Activated B cell treated with CpG ODN at 0.5 μM for 24 hours (primary cell): Measurements from ENCODE around the gene STAT3. TPM values are rescaled to one million over a fixed set of nuclear protein-coding genes. Genes with fewer than 3 reads are reported as not detected.
A peak's percentile ranks its signal among the peaks of the same experiment; 100 is the strongest.
"Not testable (repeated sequence)": the region's sequence is repeated elsewhere in the genome, so short reads cannot be mapped to it uniquely, and the experiment has no call there.

Source experiments
- ATAC-seq: fragments of 200-7000 bp; cut with Tn5 transposase; one replicate; pipeline ENCODE4 v1.10.0; 2021; ENCODE audit warnings: low read depth, mild to moderate bottlenecking, moderate library complexity
- CTCF ChIA-PET: fragments of 350-600 bp; sonication (Branson Sonifier 250); formaldehyde crosslinking; loops from one replicate; lab custom pipeline; 2021; ENCODE audit warnings: antibody characterized with exemption; lab: Charles Lee
- POLR2A ChIA-PET: fragments of 350-600 bp; sonication (Branson Sonifier 250); formaldehyde crosslinking; loops from one replicate; lab custom pipeline; 2021; ENCODE audit warnings: antibody characterized with exemption; lab: Charles Lee
- DNase-seq: peaks from one replicate; pipeline ENCODE4 v3.0.0; 2022
- H3K27ac Mint-ChIP-seq: one replicate; pipeline ENCODE4 v1.8.0; 2020; ENCODE audit warnings: mixed read lengths
- H3K27me3 Mint-ChIP-seq: one replicate; pipeline ENCODE4 v1.8.0; 2021; ENCODE audit warnings: mixed read lengths
- H3K36me3 Mint-ChIP-seq: one replicate; pipeline ENCODE4 v1.8.0; 2021; ENCODE audit warnings: low read depth, mixed read lengths
- H3K4me1 Mint-ChIP-seq: one replicate; pipeline ENCODE4 v1.8.0; 2021; ENCODE audit warnings: mixed read lengths
- H3K4me3 Mint-ChIP-seq: one replicate; pipeline ENCODE4 v1.8.0; 2020; ENCODE audit warnings: mild to moderate bottlenecking, mixed read lengths
- H3K9me3 Mint-ChIP-seq: one replicate; pipeline ENCODE4 v1.8.0; 2020; ENCODE audit warnings: mixed read lengths
- CTCF ChIP-seq: fragments of 200-600 bp; IDR thresholded peaks from one replicate; pipeline ENCODE4 v1.8.0; 2022; ENCODE audit warnings: antibody characterized with exemption, mild to moderate bottlenecking
- intact Hi-C: fragments of 100-400 bp; cut with micrococcal nuclease; formaldehyde crosslinking; loops from one replicate; pipeline ENCODE4 v1.15.1; 2024
- total RNA-seq: library from RNA; stranded (reverse); gene quantifications from 2 replicates; pipeline ENCODE4 v1.2.3, GENCODE V29; 2022

The STAT3 gene
- total RNA-seq, 1 donor from 2014 or later: 233 TPM

- no peak overlapping the region for H3K4me3 Mint-ChIP-seq
- CTCF ChIA-PET: no interaction called here
- POLR2A ChIA-PET: interaction anchor here (0.6 to 1.5 kb wide), 3 partner anchors 26 to 156 kb away, joined by 3 to 12 read pairs (median 3); partner anchors contain the start of genes STAT3 and STAT5A
- peaks cover 36% of the 10 kb centered on the region for H3K36me3 Mint-ChIP-seq
- peak overlapping the region; percentile 65 for H3K27ac Mint-ChIP-seq
- no peaks in the 10 kb centered on the region for H3K27me3 Mint-ChIP-seq
- ATAC-seq (no peak), DNase-seq (no peak)
- intact Hi-C loops: loop anchor here (5.0 kb wide), 1 partner anchor 40 kb away; no protein-coding TSS in a partner anchor
- no peaks in the 10 kb centered on the region for H3K9me3 Mint-ChIP-seq
- no peak for TF ChIP-seq CTCF
- H3K4me1 Mint-ChIP-seq: peaks cover 69% of the 10 kb centered on the region
Measured at GRCh38 chr17:42362245-42362961, 25.8 kb downstream of the STAT3 start.

GRCh38 chr17:42361781-42362186 is 26.5 kb downstream of the STAT3 start:
- Mint-ChIP-seq H3K27ac (no peak overlapping the region), H3K27me3 (no peaks in the 10 kb centered on the region), H3K4me1 (peaks cover 69% of the 10 kb centered on the region), H3K4me3 (no peak overlapping the region), H3K9me3 (no peaks in the 10 kb centered on the region), H3K36me3 (peaks cover 38% of the 10 kb centered on the region)
- ATAC-seq (peak; percentile 58), DNase-seq (no peak)
- POLR2A ChIA-PET: interaction anchor here (0.8 to 1.5 kb wide), 2 partner anchors 27 to 74 kb away, joined by 3 to 12 read pairs; partner anchors contain the start of genes STAT3 and STAT5A
- intact Hi-C loops: loop anchor here (5.0 kb wide), 1 partner anchor 41 kb away; no protein-coding TSS in a partner anchor
- CTCF ChIA-PET: interaction anchor here (1.3 kb wide), 1 partner anchor 41 kb away, joined by 3 read pairs; no protein-coding TSS in a partner anchor
- no peak for TF ChIP-seq CTCF

DNA sequence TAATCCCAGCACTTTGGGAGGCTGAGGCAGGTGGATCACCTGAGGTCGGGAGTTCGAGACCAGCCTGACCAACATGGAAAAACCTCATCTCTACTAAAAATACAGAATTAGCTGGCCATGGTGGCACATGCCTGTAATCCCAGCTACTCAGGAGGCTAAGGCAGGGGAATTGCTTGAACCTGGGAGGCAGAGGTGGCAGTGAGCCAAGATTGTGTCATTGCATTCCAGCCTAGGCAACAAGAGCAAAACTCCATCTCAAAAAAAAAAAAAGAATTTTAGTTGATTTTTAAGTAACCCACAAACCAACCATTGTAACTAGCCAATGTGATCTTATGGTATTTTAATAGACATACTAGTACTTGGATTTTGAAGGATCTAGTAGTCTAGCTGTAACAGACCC is 27.9 kb downstream of the STAT3 start:
- DNase-seq, H3K4me3 Mint-ChIP-seq, H3K27me3 Mint-ChIP-seq, H3K27ac Mint-ChIP-seq, H3K9me3 Mint-ChIP-seq, ATAC-seq: not testable (repeated sequence)
- Mint-ChIP-seq H3K4me1 (peaks cover 67% of the 10 kb centered on the region), H3K36me3 (peaks cover 37% of the 10 kb centered on the region)
- intact Hi-C loops: loop anchor here (5.0 kb wide), 1 partner anchor 42 kb away; no protein-coding TSS in a partner anchor
- ChIA-PET POLR2A (interaction anchor here (0.7 kb wide), 1 partner anchor 155 kb away, joined by 5 read pairs; no protein-coding TSS in a partner anchor), CTCF (interaction anchor here (1.3 kb wide), 1 partner anchor 42 kb away, joined by 3 read pairs; no protein-coding TSS in a partner anchor)

GRCh38 chr17:42359133-42359532 is 29.1 kb downstream of the STAT3 start:
- Mint-ChIP-seq H3K4me3 (no peak overlapping the region), H3K9me3 (no peaks in the 10 kb centered on the region), H3K4me1 (peaks cover 63% of the 10 kb centered on the region), H3K27ac (no peak overlapping the region), H3K36me3 (peaks cover 25% of the 10 kb centered on the region), H3K27me3 (no peaks in the 10 kb centered on the region)
- intact Hi-C loops: no loop called here
- DNase-seq: no peak
- no peak for ATAC-seq
- ChIA-PET POLR2A (interaction anchor here (0.6 to 1.5 kb wide), 2 partner anchors 27 to 273 kb away, joined by 3 to 7 read pairs; no protein-coding TSS in a partner anchor), CTCF (interaction anchor here (1.6 kb wide), 1 partner anchor 47 kb away, joined by 5 read pairs; no protein-coding TSS in a partner anchor)
- no peak for TF ChIP-seq CTCF

DNA sequence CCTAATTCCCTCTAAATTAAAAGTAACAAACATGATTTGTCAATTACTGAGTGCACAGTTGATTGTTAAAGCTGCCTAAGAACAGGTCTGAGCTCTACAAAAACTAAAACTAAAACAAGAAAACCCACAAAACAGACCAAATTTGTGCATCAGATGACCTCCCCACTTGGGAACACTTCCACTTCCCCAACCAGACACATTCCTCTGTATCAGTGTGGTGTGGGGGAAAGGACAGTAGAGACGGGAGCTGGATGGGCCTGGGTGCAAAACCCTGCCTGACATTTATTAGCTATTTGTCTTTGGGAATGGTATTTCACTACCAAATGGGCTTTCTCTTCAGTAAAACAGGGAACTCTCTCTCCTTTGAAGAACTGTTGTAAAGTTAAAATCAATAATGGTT is 29.8 kb downstream of the STAT3 start:
- Mint-ChIP-seq H3K4me3 (no peak overlapping the region), H3K27ac (peak overlapping the region; percentile 13), H3K36me3 (peaks cover 20% of the 10 kb centered on the region), H3K4me1 (peaks cover 60% of the 10 kb centered on the region), H3K27me3 (no peaks in the 10 kb centered on the region), H3K9me3 (no peaks in the 10 kb centered on the region)
- CTCF ChIA-PET: interaction anchor here (1.6 kb wide), 1 partner anchor 48 kb away, joined by 5 read pairs; no protein-coding TSS in a partner anchor
- TF ChIP-seq CTCF: no peak
- DNase-seq (no peak), ATAC-seq (no peak)
- POLR2A ChIA-PET: interaction anchor here (0.6 to 0.7 kb wide), 2 partner anchors 13 to 958 kb away, joined by 4 to 7 read pairs; no protein-coding TSS in a partner anchor
- intact Hi-C loops: no loop called here
